Brain microvascular endothelial cell (primary cell): ENCODE data around the gene FZR1.
A peak's percentile ranks its signal among the peaks of the same experiment; 100 is the strongest.

Experiments used
- DNase-seq: peaks from one replicate; pipeline ENCODE4 v3.0.0-alpha.2; 2020
- H3K27ac ChIP-seq: fragments of 250-450 bp; sonication (Bioruptor Pico); 2 replicates; pipeline ENCODE4 v1.5.1; 2020; ENCODE audit warnings: mild to moderate bottlenecking, moderate library complexity
- H3K27me3 ChIP-seq: fragments of 250-450 bp; sonication (Bioruptor Pico); replicated peaks from 2 replicates; pipeline ENCODE4 v1.5.1; 2020; ENCODE audit warnings: mild to moderate bottlenecking
- H3K36me3 ChIP-seq: fragments of 250-450 bp; sonication (Bioruptor Pico); replicated peaks from 2 replicates; pipeline ENCODE4 v1.5.1; 2020; ENCODE audit warnings: mild to moderate bottlenecking
- H3K4me3 ChIP-seq: 2 replicates; pipeline ENCODE4 v1.5.1; 2011; ENCODE audit warnings: low read depth, mild to moderate bottlenecking, control low read depth, low read length, moderate library complexity
- in situ Hi-C: cut with HindIII; loops from 2 replicates; pipeline ENCODE4 v1.10.0; 2017; ENCODE audit warnings: low sequenced_read_pairs, low pct_ligation_motif_present
- TF ChIP-seq, protein P1 (sequence below): IDR thresholded peaks from 2 replicates; pipeline ENCODE4 v1.5.1; 2011; ENCODE audit warnings: low read depth, mild to moderate bottlenecking, moderate library complexity, low read length, control low read depth, inconsistent platforms; ENCODE audit errors: missing control alignments

The FZR1 gene

GRCh38 chr19:3572132-3572854, 66.2 kb downstream of the FZR1 start:
- H3K27me3 ChIP-seq: no peaks in the 10 kb centered on the region
- TF ChIP-seq, protein P1, sequence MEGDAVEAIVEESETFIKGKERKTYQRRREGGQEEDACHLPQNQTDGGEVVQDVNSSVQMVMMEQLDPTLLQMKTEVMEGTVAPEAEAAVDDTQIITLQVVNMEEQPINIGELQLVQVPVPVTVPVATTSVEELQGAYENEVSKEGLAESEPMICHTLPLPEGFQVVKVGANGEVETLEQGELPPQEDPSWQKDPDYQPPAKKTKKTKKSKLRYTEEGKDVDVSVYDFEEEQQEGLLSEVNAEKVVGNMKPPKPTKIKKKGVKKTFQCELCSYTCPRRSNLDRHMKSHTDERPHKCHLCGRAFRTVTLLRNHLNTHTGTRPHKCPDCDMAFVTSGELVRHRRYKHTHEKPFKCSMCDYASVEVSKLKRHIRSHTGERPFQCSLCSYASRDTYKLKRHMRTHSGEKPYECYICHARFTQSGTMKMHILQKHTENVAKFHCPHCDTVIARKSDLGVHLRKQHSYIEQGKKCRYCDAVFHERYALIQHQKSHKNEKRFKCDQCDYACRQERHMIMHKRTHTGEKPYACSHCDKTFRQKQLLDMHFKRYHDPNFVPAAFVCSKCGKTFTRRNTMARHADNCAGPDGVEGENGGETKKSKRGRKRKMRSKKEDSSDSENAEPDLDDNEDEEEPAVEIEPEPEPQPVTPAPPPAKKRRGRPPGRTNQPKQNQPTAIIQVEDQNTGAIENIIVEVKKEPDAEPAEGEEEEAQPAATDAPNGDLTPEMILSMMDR: no peak
- H3K36me3 ChIP-seq: peaks cover 14% of the 10 kb centered on the region
- peak; percentile 100 for DNase-seq
- H3K27ac ChIP-seq: peak overlapping the region; percentile 52
- H3K4me3 ChIP-seq: peak overlapping the region; percentile 62
- in situ Hi-C loops: no loop called here

- TF ChIP-seq, protein P1: no peak
- in situ Hi-C loops: no loop called here
- no peak for DNase-seq
- Histone ChIP-seq H3K27me3 (no peaks in the 10 kb centered on the region), H3K36me3 (peaks cover 14% of the 10 kb centered on the region), H3K4me3 (peak within 1 kb of the TSS; percentile 77), H3K27ac (peak within 1 kb of the TSS; percentile 58)
These were observed 66.7 kb downstream of the FZR1 start, which contains the start of gene HMG20B for GRCh38 chr19:3572855-3573161. TSS of gene HMG20B (plus strand) at chr19:3572944. CDS start at chr19:3573310, 366 bp downstream.

GRCh38 chr19:3573162-3573857, 67.2 kb downstream of the FZR1 start:
- in situ Hi-C loops: no loop called here
- H3K27me3 ChIP-seq: no peaks in the 10 kb centered on the region
- DNase-seq: no peak
- H3K27ac ChIP-seq: peak overlapping the region; percentile 58
- peak overlapping the region; percentile 77 for H3K4me3 ChIP-seq
- peaks cover 14% of the 10 kb centered on the region for H3K36me3 ChIP-seq
- TF ChIP-seq, protein P1: no peak

GRCh38 chr19:3573858-3574637, 67.9 kb downstream of the FZR1 start:
- Histone ChIP-seq H3K4me3 (peak overlapping the region; percentile 77), H3K27me3 (no peaks in the 10 kb centered on the region), H3K27ac (no peak overlapping the region), H3K36me3 (peaks cover 14% of the 10 kb centered on the region)
- in situ Hi-C loops: no loop called here
- TF ChIP-seq, protein P1: no peak
- peak; percentile 96 for DNase-seq

GRCh38 chr19:3575260-3575741, 69.2 kb downstream of the FZR1 start:
- Histone ChIP-seq H3K27me3 (no peaks in the 10 kb centered on the region), H3K4me3 (no peak overlapping the region), H3K36me3 (peaks cover 14% of the 10 kb centered on the region), H3K27ac (no peak overlapping the region)
- peak; percentile 49 for DNase-seq
- in situ Hi-C loops: no loop called here
- TF ChIP-seq, protein P1: peak; percentile 65
